GM18499 (cell line): ENCODE measurements around the gene MCM10.

Experiments
- ATAC-seq: cut with Tn5 transposase; IDR thresholded peaks from one replicate; pipeline ENCODE4 v1.9.1; 2021; ENCODE audit warnings: moderate number of reproducible peaks; ENCODE audit not compliant: insufficient read depth, unreplicated experiment

The MCM10 gene

GRCh38 chr10:13253726-13254125, 92.4 kb downstream of the MCM10 start:
- no peak for ATAC-seq

- no peak for ATAC-seq
Observed at GRCh38 chr10:13256627-13257026, 95.3 kb downstream of the MCM10 start.

DNA sequence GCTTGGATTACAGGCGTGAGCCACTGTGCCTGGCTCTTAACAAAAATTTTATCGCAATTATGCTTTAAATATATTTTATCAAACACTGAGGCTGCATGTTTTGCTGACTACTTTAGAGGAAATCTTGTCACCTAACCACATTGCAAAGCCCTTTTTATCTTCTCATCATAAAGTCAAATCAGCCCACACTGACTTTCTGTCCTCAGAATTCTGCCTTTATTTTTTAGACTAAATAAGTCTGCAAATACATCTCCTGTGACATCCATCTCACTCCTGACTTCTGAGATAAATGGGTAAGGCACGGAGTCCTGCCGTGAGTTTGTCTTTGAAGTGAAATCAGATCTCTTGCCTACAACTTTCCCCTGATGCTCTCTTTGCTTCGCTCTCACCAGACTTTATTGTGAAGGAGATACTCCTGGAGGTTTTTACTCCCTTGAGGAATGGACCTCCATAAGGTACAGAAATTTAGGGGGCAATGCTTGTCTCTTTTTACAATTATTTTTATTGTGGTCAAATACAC, 96.3 kb downstream of the MCM10 start:
- no peak for ATAC-seq
